Panc1 (cell line): Measurements from ENCODE around the gene CREB5.

Source experiments
- POLR2AphosphoS5 ChIP-seq: IDR thresholded peaks from 2 replicates; pipeline ENCODE4 v1.6.1; 2012; ENCODE audit warnings: mild to moderate bottlenecking, low read depth, low read length, moderate library complexity
- TF ChIP-seq, protein P1 (sequence below): fragments of 450-650 bp; IDR thresholded peaks from 2 replicates; pipeline ENCODE4 v1.5.1; 2017; ENCODE audit warnings: mild to moderate bottlenecking

DNA sequence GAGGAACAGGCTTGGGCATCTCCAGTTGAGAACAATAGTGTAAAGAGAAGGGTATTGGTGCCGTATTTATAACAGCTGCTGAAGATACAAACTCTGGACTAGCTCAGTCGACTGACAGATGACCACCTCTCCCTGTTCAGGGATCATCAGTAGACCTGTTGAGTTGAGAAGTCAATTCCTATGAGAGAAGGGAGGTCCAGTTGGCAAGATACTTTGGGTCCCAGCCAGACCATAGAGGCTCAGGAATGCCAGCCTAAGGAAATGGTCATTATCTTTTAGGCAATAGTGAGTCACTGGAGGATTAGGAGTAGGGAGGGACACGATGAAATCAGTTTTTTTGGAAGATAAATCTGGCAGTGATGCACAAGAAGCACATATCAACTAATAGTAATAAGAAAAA, 342.9 kb downstream of the CREB5 start:
- TF ChIP-seq, protein P1, sequence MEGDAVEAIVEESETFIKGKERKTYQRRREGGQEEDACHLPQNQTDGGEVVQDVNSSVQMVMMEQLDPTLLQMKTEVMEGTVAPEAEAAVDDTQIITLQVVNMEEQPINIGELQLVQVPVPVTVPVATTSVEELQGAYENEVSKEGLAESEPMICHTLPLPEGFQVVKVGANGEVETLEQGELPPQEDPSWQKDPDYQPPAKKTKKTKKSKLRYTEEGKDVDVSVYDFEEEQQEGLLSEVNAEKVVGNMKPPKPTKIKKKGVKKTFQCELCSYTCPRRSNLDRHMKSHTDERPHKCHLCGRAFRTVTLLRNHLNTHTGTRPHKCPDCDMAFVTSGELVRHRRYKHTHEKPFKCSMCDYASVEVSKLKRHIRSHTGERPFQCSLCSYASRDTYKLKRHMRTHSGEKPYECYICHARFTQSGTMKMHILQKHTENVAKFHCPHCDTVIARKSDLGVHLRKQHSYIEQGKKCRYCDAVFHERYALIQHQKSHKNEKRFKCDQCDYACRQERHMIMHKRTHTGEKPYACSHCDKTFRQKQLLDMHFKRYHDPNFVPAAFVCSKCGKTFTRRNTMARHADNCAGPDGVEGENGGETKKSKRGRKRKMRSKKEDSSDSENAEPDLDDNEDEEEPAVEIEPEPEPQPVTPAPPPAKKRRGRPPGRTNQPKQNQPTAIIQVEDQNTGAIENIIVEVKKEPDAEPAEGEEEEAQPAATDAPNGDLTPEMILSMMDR = no peak
- no peak for TF ChIP-seq POLR2AphosphoS5
